ENCODE measurements around the gene KDM5B.

- TF ChIP-seq POLR2AphosphoS5 (IDR thresholded peaks at IDR 0.05) = no peak
- no peak for TF ChIP-seq CTCF (IDR thresholded peaks at IDR 0.05)
Measured at GRCh38 chr1:202689493-202690342, 118.5 kb downstream of the KDM5B start.

Measured in prostate gland (tissue), 2 donors.